Stimulated activated CD4-positive, alpha-beta T cell treated with anti-CD3 and anti-CD28 coated beads, Interleukin-1b, Interleukin-23, amount 100 ng/mL, for 48 hours (primary cell): ENCODE results near the gene CACUL1.
A peak's percentile ranks its signal among the peaks of the same experiment; 100 is the strongest.
"Not testable (repeated sequence)": the region's sequence is repeated elsewhere in the genome, so short reads cannot be mapped to it uniquely, and the experiment has no call there.

Experiments
- DNase-seq: peaks from one replicate; pipeline ENCODE4 v3.0.0-alpha.2; 2020

Gene CACUL1

DNA sequence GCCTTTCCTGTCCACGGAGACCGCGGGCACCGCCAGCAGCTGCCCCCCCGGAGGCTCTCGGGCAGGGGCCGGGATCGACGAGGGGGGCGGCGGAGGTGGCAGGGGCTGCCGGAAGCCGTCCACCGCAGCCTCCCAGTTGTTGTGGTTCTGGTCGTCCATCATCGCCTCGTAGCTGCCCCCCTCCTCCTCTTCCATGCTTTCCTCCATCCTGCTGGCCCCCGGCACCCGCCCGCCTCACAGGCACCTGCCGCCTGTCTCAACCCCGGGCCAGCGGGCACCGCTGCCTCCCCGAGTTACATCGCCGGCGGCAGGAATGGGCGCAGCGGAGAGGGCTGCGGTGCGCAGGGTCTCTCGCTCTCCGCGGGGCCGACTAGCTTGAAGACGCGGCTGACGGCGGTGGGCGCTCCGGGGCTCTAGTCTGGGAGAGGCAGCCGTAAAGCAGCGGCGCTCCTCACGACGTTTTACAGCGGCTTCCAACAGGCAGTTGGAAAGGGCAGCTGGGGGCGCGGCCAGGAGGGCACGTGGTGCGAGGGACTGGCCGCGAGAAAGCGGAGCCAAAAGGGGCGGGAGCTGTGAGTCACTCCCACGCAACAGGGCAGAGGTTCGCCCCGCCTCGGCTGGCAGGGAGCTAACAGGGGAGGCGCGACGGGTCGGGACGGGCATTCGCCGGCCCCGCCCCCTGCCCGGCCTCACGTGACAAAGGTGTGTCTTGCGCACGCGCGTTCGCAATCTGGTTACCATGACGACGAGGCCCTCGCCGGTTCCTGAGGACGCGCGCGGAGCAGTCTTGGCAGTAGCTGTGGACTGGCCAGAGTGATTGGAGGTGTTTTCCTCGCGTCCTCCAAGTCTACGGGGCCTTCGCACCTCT, at the start of gene CACUL1:
TSS of gene CACUL1 (minus strand) at position 415 of the 868 bp plus-strand sequence. CDS start at position 207, 208 bp downstream.
- DNase-seq: peak; percentile 100

DNA sequence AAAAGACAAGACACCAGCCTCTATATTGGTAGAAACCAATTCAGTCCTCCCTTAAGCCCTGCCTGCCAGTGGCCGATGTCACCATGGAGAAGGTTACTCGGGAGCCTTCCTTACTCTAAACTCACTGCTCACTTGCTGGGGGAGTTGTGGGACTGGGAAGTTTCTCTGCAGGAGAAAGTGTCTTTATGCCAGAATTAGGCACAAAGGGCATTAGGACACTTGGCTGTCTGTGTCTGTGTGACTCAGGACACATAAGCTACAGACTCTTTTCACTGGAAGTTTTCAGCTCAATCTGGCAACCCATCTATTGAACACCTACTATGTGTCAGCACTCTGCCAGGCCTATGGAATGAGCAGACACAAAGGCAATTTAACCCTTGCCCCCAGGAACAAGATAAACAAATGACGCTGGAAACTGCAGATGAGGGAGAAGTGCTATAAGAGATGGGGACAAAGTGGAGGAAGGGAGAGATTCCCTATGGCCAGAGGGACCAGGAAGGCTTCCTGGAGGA, 49.5 kb upstream of the CACUL1 start:
- DNase-seq: no peak

DNA sequence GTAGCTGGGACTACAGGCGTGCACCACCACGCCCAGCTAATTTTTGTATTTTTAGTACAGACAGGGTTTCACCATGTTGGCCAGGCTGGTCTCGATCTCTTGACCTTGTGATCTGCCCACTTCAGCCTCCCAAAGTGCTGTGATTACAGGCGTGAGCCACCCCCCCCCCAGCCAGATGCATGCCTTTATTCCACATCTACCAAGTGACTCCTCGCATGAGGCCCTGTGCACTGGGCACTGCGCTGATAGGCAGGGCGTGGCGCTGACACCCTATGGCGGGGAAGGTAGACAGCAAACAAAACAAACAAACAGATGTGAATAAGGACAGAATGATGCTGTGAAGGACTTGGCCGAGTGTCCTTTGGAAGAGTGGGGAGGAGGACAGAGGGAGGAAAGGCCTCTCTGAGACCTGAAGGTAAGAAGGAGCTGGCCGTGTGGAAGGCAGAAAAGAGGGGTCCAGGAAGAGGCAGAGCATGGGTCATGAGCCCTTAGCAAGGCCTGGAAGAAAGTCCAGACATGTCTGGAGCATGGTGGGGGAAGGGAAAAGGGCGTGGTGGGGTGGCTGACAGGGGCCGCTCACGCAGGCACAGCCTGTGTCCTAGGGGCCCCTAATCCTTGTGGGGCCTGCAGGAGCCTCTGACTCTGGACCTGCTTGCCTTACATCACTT, 47.5 kb upstream of the CACUL1 start:
- DNase-seq: no peak

DNA sequence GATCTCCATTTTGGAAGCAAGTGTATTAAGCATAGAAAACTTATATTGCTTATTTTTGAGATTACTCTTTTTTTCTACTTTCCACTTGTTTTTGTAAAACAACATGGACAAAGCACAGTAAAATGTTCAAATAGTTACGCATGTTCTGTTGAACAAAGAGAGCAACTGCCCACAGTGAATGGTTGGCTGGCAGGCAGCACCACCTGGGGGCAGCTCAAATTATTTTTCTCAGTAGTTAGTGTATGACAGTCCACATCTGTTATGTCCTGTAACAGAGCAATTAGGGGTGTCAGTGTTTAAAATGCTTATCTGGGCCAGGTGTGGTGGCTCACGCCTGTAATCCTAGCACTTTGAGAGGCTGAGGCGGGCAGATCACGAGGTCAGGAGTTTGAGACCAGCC, 46.1 kb upstream of the CACUL1 start:
- DNase-seq: no peak

DNA sequence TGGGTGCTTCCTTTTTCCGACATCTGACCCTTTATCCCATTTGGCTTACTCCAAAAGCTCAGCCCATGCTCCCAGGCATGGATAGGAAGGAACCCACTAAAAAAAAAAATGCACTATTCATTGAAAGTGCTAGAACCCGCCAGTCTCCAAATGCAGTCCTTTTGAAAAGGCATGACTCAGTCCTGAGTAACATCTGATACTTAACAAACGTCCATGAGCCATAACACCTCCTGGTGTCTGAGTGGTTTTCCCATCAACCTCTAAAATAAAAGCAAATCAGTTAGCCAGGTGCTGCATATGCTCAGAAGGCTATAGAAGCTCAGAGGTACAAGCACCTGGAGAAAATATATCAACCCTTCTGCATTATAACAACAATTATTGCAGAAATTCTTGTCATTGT, 45.0 kb upstream of the CACUL1 start:
- DNase-seq: no peak

DNA sequence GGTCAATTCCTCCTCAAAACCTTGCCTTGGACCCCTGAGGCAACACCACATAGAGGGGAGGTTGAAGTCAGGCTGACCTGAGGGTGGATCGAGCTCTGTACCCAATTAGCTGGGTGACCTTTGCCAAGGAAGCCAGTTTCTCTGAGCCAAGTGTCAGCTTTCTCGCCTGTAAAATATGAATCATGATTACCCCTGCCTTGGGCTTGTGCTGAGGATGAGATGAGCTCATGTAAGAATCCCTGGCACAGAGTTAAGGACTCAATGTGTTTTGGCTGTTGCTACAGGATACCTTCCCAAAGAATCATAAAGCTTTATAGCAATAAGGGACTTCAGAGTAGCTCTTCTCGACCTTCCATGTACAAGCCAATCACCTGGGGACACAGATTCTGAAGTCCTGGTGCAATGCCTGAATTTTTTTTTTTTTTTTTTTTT, 43.5 kb upstream of the CACUL1 start:
- no peak for DNase-seq

DNA sequence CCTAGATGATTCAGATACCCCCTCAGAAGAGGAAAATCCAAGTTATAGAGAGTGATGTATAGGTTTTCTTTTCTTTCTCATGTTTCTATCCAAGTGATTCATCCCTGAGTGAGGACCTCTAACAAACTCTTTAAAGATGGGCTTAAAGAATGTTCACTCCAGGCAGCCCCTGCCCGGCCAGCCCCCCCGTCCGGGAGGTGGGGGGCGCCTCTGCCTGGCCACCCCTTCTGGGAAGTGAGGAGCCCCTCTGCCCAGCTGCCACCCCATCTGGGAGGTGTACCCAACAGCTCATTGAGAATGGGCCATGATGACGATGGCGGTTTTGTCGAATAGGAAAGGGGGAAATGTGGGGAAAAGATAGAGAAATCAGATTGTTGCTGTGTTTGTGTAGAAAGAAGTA, 40.2 kb upstream of the CACUL1 start:
- DNase-seq: not testable (repeated sequence)

DNA sequence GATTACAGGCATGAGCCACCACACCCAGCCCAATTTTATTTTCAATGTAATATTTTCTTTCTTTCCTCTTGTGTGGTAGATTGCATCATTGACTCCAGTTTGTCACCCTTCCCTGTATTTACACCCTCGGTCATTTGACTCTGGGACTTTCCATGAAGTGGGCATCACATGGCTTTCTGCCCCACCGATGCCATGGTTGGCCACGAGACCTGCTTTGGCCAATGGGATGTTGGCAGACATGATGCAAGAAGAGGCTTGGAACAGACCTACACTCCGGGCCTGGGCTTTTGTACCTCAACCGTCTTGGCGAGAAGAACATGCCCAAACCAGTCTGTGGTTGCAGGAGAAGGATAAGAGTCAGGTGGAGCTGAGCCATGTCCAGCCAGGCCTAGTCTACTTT, 38.8 kb upstream of the CACUL1 start:
- DNase-seq: no peak

DNA sequence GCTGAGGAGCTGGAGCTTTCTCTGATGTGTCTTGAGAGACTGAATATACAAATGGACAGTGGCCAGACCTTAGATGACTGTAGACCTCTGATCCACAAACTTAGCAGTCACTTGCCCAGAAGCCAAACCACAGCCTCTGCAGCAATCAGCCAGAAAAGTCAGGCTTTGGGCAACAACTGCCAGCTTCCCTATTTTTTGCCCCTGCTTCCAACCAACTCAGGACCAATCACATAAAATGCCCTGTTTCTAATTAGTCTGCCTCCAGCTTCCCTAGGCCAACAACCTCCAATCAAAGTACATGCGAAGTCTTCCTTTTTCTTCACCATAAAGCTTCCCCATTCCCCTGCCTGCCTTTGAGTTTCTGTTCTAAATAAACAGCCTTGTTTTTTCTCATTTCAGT, 37.8 kb upstream of the CACUL1 start:
- no peak for DNase-seq

DNA sequence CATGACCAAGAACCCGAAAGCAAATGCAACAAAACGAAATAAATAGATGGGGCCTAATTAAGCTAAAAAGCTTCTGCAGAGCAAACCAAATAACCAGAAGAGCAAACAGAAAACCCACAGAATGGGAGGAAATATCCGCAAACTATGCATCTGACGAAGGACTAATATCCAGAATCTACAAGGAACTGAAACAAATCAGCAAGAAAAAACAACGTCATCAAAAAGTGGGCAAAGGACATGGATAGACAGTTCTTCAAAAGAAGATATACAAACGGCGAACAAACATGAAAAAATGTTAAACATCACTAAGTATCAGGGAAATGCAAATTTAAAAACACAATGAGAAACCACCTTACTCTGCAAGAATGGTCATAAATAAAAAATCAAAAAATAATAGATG, 35.3 kb upstream of the CACUL1 start:
- DNase-seq: no peak

DNA sequence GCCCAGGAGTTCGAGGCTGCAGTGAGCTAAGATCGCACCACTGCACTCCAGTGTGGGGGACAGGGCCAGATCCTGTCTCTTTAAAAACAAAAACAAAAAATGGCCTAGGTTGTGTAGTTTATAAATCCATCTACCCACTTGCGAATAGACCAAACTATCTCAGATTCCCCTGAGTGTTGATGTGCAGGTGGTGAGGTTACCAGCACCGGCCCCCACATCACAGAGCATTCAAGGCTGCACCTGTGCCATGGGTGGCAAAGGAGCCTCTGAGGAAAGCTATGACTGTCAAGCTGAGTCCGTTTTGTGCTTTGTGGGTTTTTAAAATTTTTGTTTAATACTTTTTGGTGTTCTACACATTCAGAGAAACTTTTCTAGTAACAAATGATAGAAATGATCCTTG, 30.8 kb upstream of the CACUL1 start:
- no peak for DNase-seq

DNA sequence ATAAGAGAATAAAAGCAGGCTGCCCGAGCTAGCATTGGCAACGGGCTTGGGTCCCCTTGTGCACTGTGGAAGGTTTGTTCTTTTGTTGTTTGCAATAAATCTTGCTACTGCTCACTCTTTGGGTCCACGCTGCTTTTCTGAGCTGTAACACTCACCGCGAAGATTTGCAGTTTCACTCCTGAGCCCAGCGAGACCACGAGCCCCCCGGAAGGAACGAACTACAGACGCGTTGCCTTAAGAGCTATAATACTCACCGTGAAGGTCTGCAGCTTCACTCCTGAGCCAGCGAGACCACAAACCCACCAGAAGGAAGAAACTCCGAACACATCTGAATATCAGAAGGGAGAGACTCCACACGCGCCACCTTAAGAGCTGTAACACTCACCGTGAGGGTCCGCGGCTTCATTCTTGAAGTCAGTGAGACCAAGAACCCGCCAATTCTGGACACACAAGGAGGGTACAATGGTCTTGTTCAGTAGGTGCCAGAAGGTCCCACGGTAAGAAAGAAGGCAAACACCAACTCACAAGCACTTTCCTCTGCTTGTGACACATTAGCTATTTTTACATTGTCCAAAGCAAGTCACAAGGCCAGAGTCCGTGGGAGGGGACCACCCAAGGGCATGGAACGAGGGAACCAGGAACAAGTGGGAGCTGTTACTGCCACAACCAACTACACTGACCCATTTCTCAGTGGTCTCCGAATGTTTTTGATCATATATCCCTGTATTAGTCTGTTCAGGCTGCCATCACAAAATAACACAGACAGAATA, 29.2 kb upstream of the CACUL1 start:
- DNase-seq: no peak

DNA sequence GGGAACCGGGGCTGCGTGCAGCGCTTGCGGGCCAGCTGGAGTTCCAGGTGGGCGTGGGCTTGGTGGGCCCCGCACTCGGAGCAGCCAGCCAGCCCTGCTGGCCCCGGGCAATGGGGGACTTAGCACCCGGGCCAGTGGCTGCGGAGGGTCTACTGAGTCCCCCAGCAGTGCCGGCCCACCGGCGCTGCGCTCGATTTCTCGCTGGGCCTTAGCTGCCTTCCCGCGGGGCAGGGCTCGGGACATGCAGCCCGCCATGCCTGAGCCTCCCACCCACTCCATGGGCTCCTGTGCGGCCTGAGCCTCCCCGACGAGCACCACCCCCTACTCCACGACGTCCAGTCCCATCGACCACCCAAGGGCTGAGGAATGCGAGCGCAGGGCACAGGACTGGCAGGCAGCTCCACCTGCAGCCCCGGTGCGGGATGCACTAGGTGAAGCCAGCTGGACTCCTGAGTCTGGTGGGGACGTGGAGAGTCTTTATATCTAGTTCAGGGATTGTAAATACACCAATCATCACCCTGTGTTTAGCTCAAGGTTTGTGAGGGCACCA, 28.2 kb upstream of the CACUL1 start:
- not testable (repeated sequence) for DNase-seq

DNA sequence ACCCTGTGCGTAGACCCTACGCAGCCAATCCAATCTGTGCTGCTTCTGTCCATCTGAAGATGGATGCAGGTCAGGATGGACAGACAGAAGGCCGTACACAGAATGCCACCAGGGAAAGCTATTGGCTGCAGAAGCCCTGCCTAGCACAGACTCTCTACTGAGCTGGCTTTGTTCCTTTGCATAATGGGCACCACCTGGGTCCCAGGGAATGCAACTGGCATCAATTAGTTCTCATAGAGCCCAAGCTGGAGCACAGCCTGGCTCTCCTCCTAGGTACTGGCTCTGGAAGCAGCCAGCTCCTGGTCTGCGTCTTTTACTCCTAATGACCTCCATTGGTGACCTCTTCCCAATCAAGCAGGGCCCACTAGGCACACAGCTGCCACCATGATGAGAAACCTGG, 26.8 kb upstream of the CACUL1 start:
- DNase-seq: no peak

DNA sequence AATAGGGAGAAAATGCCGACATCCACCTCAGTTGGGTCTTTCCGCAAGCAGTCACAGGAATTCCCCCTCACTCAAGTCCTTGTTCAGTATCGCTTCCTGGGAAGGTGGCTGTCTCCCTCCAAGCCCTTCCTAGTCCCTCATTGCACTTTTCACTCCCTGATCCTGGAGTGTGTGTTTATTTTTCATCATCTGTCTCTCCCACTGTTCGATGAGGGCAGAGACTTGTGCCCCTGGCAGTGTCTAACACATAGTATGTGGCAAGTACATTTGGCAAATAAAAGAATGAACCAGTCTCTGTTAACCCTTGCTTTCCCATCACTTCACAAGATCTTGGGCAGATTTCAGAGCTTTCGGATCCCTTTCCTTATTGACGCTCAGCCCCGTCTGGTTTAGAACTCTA, 24.0 kb upstream of the CACUL1 start:
- no peak for DNase-seq

DNA sequence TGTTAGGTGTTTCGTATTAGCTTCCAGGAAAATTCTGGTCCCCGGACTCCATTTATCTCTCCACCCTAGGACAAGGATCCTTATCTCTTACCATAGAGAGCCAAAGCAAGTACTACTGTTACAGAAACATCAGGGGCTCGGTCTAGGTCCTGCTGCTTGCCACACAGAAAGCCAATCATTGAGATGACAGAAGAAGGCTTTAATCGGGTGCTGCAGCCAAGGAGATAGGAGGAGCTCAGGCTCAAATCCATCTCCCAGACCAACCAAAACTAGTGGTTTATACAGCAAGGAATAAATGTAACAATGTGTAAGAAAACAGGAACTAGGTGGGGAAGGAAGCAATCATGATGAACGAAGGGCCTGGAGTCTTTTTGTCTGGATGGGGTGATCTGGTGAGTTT, 22.2 kb upstream of the CACUL1 start:
- DNase-seq: no peak

DNA sequence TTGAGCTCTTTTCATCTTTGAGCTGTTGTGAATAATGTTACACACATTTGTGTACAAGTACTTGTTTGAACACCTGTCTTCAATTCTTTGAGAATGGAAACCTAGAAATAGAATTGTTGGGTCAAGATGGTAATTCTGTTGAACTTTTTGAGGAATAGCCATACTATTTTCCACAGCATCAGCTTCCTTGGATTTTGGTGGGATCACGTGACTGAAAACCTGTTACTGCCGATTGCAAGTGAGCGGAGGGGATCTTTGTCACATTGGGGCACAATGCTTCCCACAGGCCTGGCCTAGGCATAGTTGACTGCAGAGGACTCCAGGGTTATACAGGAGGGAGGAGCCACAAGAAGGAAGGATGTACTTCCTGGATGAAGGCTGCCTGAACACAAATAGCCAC, 21.3 kb upstream of the CACUL1 start:
- no peak for DNase-seq

DNA sequence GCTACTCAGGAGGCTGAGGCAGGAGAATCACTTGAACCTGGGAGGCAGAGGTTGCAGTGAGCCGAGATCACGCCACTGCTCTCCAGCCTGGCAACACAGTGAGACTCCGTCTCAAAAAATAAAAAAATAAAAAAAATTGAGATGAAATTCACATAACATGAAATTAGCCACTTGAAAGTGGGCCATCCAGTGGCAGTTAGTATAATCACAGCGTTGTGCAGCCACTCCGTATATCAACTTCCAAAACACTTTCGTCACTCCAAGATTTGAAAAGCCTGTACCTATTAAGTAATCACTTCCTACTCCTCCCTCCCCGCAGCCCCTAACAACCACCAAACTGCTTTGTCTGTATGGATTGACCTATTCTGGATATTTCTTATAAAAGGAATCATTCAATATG, 20.7 kb upstream of the CACUL1 start:
- DNase-seq: no peak

DNA sequence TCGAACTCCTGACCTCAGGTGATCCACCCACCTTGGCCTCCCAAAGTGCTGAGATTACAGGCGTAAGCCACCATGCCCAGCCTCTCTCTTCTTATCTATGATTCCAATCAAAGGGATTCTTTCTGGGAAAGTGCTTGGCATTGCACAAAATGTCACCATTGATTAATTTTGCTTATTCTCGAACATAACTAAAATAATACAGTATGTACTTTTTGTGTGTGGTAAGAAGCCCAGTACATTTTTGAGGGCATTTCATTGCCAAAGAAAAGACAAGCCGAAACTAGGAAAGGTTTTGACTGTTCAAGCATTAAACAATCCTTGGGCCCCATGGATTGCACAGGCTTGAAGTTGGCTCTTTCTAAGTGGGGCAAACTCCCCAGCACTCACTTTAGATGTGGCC, 18.3 kb upstream of the CACUL1 start:
- DNase-seq: no peak

DNA sequence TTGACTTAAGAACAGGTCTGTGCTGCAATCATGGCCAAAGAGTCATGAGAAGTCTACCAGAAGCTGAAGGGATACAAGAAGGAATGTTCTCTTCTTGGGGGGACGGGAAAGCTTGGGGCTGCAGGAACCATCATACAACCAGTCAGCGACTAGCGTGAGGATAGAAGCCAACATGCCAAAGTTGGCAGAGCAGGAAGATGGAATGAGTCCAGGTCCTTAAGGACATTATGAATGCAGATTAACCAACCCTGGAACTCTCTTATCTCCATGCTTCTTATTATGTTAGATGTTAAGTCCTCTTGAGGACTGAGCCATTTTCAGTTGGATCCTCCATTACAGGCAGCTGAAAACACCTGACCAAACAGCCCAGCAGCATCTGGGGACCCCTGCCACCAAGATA, 17.2 kb upstream of the CACUL1 start:
- no peak for DNase-seq

DNA sequence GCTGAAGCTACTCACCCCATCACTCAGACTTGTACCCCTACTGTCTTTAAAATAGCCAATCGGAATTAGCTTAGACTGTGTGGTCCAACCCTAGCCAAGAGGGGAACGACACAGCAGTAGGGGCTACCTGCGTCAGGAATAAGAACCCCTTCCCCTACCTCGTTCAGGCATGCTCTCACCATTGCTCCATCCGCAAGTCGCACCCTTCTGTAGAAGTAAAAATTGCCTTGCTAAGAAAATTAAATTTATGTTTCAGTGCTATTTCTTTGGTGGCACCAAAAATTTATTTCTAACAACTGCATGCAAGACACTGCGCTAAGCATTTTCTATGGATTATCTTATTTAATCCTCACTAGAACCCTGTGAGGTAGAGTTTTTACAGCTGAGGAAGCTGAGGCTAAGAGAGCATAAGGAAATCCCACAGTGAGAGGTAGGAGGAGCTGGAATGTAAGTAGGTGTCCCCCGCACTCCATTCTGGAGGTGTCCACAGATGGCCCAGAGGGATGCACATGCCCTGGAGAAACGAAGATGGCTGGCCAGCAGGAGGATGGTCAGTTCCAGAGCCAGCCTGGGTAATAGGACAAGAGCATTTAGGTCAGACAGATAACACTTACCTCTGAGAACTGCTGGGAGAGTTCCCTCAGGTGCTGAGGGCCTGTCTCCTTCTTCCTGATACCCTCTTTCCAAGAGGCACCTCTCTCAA, 15.3 kb upstream of the CACUL1 start:
- DNase-seq: no peak
